Stimulated activated naive CD8-positive, alpha-beta T cell treated with anti-CD3 and anti-CD28 coated beads, Interleukin-15, Interleukin-2, amounts not matched to agents 100 U/mL and 50 U/mL, for 24 hours (primary cell): Measurements from ENCODE around the gene ABCB10.
"Not testable (repeated sequence)": the region's sequence is repeated elsewhere in the genome, so short reads cannot be mapped to it uniquely, and the experiment has no call there.

Experiments used
- ATAC-seq: fragments of 150-1000 bp; cut with Tn5 transposase; one replicate; pipeline ENCODE4 v1.10.0; 2021
- DNase-seq: peaks from one replicate; pipeline ENCODE4 v3.0.0; 2021

The ABCB10 gene

GRCh38 chr1:229558460-229559335, at the start of gene ABCB10:
TSS of gene ABCB10 (minus strand) at chr1:229558707. CDS start at chr1:229558652, 55 bp downstream.
- ATAC-seq = peak; percentile 95
- DNase-seq = peak; percentile 96

GRCh38 chr1:229607370-229607769, 48.9 kb upstream of the ABCB10 start:
- DNase-seq (no peak), ATAC-seq (no peak)

- no peak for DNase-seq
- ATAC-seq = no peak
These were observed 45.0 kb upstream of the ABCB10 start for GRCh38 chr1:229603371-229604005.

- no peak for DNase-seq
- ATAC-seq = no peak
These were observed 41.7 kb upstream of the ABCB10 start for GRCh38 chr1:229600229-229600628.

GRCh38 chr1:229599218-229599954, 40.9 kb upstream of the ABCB10 start:
- no peak for DNase-seq
- no peak for ATAC-seq

DNA sequence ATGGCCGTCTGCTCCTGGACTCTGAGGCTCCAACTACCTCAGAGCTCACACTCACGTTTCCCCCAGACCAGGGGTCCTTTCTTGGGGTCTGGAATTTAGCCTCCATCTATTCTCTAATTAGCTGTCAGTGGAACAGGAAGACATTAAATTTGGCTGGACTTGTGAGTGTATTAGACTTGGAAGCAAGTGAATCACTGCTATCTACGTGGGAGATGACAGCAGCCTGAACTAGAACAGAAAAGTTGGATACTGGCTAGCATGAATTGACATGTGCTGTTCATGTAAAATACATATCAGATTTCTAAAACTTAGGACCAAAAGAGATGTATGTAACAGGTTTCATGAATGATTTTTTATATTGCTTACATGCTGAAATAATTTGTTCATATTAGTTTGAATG, 39.4 kb upstream of the ABCB10 start:
- ATAC-seq = no peak
- no peak for DNase-seq

- no peak for DNase-seq
- ATAC-seq = no peak
These were observed 38.6 kb upstream of the ABCB10 start for GRCh38 chr1:229596925-229597699.

- not testable (repeated sequence) for DNase-seq, ATAC-seq
These were observed 37.4 kb upstream of the ABCB10 start for GRCh38 chr1:229595876-229596275.

DNA sequence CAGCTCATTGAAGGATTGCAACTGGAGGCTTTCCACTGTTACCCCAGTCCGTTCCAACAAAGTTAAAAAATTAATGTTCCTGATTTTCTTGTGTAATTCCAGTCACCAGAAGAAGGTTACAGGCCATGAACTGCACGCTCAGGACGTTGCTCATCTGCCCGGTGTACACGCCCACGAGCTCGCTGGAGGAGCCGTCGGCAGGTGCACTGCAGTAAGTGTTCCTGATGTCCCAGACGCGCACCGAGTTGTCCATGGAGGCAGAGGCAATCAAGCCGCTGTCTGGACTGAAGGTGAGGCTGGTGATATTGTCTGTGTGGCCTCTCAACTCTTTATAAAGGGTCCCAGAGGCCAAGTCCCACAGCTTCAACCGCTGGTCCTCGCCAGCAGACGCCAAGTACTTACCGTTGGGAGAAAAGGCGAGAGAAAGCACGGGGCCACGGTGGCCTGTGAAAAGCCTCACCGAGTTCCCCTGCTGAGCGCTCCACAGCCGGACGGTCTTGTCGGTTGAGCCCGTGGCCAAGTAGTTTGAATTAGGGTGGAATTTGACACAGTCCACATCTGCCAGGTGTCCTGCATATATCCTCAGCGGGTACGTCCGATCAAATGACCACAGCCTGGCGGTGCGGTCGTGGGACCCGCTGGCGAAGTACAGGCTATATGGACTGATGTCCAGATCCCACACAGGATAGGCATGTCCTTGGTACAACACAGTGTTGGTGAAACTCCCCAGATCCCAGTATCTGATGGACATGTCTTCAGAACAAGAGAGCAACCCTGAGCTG, 35.9 kb upstream of the ABCB10 start:
- DNase-seq = no peak
- ATAC-seq = no peak

DNA sequence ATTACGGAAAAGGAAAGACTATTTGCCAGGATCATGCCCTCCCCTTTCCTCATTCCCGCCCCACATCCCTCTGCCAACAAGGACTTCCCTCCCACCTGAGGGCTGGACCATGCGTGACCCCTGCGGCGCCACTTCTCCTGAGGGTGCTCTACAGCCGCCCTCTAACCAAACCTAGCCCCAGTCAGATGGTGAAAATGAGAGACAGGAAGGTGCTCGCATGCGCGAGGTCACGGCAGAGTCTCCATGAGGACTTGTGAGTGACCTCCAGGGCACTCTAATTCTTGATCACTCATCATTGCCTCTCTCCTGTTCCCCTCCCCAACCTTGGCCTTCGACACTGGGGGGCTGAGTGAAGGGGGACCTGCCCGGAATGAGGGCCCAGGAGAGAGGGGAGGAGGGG, 35.3 kb upstream of the ABCB10 start:
- no peak for DNase-seq
- ATAC-seq = no peak

DNA sequence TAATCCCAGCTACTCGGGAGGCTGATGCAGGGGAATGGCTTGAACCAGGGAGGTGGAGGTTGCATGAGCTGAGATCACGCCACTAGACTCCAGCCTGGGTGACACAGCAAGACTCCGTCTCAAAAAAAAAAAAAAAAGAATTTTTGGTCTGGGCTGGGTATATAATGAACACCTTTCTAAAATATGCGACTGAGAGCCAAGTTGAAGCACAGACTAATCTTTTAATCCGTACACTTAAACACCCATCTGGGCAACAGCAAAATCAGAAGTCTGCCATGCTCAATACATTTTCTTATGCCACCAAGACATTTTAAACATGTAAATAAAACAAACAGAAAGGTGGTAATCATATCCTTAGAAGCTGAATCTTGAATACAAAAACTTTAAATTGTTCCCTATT, 31.6 kb upstream of the ABCB10 start:
- ATAC-seq (no peak), DNase-seq (no peak)

GRCh38 chr1:229585338-229585737, 26.8 kb upstream of the ABCB10 start:
- DNase-seq (no peak), ATAC-seq (no peak)

DNA sequence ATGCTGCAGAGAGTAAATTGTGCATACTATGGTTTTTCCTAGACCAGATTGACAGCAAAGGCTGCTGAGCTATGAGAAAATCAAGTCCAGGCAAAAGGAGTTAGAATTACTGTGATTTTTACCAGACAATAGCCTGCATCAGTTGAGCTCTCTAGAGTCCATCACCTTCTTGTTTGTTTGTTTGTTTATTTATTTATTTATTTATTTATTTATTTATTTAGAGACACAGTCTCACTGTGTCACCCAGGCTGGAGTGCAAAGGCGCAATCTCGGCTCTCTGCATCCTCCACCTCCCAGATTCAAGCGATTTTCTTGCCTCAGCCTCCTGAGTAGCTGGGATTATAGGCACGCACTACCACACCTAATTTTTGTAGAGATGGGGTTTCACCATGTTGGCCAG, 24.2 kb upstream of the ABCB10 start:
- ATAC-seq (no peak), DNase-seq (no peak)

DNA sequence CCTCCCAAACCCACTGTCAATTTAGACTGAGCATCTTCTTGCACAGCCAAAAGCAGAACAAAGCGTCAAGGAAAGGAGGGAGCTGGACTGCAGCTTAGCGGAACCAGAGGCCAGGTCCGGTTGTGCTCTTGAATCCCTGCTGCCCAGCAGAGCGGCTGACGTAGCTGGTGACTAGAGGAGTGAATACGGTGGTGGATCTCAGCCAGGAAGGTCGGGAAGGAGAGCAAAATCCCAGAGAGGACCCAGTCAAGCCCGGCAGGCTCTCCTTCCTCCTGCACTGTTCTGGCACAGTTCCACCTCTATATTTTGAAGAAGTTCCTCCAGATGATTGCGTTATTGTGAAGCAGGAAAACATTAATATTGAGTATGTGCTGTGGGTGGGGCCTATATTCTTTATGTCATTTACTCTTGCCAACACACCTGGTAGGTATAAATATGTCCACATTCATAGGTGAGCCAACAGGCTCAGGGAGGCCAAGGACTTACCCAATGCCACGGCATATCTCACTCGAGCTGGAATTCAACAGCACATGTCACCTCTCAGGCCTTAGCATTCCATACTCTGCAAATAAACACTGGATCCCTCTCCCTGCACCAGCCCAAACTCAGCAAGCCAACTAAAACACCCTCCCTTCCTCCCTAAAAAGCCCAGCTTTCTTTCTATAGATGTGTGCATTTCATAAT, 23.6 kb upstream of the ABCB10 start:
- ATAC-seq = no peak
- DNase-seq = no peak

DNA sequence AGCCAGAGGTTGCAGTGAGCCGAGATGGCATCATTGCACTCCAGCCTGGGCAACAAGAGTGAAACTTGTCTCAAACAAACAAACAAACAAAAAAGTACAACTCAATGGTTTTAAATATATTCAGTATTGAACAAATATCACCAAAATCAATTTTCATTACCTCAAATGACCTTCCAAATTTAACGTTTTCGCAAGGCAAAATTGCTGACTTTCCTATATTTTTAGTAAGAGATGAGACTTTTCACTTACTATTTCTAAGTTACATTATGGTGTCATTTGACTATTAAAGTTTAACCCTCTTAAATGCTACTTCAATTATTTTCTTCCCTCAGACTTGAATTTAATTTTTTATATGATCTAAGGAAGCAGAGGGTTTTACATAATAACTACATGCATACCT, 23.0 kb upstream of the ABCB10 start:
- DNase-seq (no peak), ATAC-seq (no peak)

- DNase-seq (no peak), ATAC-seq (no peak)
These were observed 20.7 kb upstream of the ABCB10 start for GRCh38 chr1:229579059-229579673.

DNA sequence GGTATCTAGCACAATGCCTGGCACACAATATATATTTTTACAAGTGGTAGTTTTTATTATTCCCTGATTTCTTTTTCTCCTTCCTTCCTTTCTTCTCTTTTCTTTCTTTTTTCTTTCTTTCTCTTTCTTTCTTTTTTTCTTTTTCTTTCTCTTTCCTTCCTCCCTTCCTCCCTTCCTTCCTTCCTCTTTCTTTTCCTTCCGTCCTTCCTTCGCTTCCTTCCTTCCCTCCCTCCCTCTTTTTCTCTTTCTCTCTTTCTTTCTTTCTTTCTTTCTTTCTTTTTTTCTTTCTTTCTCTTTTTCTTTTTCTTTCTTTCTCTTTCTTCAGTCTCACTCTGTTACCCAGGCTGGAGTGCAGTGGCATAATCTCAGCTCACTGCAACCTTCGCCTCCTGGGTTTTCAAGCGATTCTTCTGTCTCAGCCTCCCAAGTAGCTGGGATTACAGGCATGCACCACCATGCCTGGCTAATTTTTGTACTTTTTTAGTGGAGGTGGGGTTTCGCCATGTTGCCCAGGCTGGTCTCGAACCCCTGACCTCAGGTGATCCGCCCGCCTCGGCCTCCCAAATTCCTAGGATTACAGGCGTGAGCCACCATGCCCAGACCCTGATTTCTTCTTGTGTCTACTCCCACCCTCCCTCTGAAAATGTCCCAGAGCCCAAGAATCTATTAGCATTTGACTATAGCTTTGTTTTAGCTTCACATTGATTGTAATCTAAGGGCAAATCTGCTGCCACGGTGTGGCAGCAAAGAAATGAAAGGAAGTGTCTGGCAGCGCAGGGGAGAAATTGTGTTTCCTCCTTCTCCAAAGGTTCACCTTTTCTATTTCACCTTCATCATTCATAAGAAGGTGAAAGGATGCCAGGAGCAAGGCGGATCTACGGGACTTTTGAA, 19.9 kb upstream of the ABCB10 start:
- ATAC-seq (no peak), DNase-seq (no peak)

DNA sequence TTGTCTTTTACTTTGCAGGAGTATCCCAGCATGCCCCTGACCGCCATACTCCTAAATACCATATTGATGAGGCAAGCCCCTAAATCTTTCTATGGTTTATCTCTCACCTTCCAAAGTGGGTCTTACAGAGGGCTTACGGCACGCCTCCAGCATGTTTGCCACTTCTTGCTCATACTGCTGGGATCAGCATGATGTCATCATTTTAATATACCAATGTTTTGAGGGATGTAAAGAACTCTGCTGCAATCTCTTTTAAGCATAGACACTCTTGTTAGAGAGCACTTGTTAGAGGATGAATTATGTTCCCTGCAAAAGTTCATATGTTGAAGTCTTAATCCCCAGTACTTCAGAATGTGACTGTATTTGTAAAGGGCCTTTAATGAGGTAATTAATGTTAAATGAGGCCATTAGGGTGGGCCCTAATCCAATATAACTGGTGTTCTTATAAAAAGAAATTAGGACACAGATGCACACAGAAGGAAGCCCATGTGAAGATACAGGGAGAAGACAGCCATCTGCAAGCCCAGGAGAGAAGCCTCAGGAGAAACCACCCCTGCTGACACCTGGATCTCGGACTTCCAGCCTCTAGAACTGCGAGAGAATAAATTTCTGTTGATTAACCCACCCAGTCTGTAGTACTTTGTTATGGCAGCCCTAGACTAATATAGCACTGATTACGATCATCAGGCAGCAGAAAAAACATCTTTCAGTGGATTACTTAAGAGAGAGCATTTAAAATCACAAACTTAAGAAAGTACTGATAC, 16.4 kb upstream of the ABCB10 start:
- no peak for DNase-seq
- no peak for ATAC-seq

- DNase-seq (no peak), ATAC-seq (no peak)
These were observed 13.8 kb upstream of the ABCB10 start for GRCh38 chr1:229572286-229572685.
